Epithelial cell of esophagus (primary cell): ENCODE results near the gene SGPL1.

Experiments
- DNase-seq: peaks from one replicate; pipeline ENCODE4 v3.0.0; 2010; ENCODE audit warnings: low read depth
- H3K4me3 ChIP-seq: 2 replicates; pipeline ENCODE4 v1.5.1; 2011; ENCODE audit warnings: mild to moderate bottlenecking, low read length, control low read depth
- CTCF ChIP-seq: IDR thresholded peaks from 2 replicates; pipeline ENCODE4 v1.5.1; 2011; ENCODE audit warnings: low read depth, mild to moderate bottlenecking, low read length, control low read depth, inconsistent platforms; ENCODE audit not compliant: insufficient read depth; ENCODE audit errors: missing control alignments

SGPL1 gene

DNA sequence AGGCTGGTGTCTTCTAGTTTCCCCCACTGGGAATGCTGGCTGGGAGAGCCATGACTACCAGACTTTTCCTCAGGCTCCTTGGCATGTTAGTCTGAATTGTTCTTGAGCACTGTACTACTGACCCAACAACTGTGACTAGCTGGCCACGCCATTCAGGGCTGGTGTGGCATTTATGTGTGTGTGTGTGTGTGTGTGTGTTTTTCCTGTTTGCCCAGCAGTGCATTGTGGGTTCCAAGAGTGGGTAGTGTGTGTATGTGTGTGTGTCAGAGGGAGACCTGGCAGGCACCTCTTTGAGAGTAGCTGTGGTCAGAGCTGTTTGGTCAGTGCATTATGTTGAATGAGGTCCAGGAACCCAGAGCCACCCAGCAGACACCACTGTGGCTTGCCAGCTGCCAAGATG lies 63.5 kb downstream of the SGPL1 start:
- H3K4me3 ChIP-seq = no peak overlapping the region
- DNase-seq = no peak
- TF ChIP-seq CTCF = no peak

GRCh38 chr10:70880077-70880534 lies 64.4 kb downstream of the SGPL1 start:
- TF ChIP-seq CTCF = peak; percentile 93
- no peak overlapping the region for H3K4me3 ChIP-seq
- peak; percentile 86 for DNase-seq

DNA sequence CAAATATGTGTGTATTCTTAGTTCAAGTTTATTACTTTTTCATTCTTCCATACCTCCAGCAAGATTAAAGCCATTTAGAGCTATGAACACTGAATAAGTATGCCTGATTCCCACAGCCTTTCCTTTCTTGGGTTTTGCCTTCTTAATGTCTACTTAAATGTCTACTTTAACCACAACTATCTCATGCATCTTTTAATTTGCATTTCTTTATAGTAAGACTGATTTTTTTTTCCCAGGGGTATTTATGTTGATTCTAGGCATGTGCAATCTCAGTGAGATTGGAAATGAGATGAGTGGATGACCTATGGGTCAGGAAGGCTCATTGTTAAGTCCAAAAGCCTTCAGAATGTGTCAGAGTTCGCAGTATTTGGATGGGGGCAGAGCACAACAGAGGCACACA lies 69.0 kb downstream of the SGPL1 start:
- no peak overlapping the region for H3K4me3 ChIP-seq
- TF ChIP-seq CTCF = no peak
- no peak for DNase-seq

- TF ChIP-seq CTCF = no peak
These were observed 69.7 kb downstream of the SGPL1 start for GRCh38 chr10:70885481-70885880.

GRCh38 chr10:70885931-70886903 lies 70.5 kb downstream of the SGPL1 start:
- DNase-seq = no peak
- no peak overlapping the region for H3K4me3 ChIP-seq
- TF ChIP-seq CTCF = no peak

More at GRCh38 chr10:70885481-70885880, 69.7 kb downstream of the SGPL1 start:
- no peak for DNase-seq
- H3K4me3 ChIP-seq = no peak overlapping the region

DNA sequence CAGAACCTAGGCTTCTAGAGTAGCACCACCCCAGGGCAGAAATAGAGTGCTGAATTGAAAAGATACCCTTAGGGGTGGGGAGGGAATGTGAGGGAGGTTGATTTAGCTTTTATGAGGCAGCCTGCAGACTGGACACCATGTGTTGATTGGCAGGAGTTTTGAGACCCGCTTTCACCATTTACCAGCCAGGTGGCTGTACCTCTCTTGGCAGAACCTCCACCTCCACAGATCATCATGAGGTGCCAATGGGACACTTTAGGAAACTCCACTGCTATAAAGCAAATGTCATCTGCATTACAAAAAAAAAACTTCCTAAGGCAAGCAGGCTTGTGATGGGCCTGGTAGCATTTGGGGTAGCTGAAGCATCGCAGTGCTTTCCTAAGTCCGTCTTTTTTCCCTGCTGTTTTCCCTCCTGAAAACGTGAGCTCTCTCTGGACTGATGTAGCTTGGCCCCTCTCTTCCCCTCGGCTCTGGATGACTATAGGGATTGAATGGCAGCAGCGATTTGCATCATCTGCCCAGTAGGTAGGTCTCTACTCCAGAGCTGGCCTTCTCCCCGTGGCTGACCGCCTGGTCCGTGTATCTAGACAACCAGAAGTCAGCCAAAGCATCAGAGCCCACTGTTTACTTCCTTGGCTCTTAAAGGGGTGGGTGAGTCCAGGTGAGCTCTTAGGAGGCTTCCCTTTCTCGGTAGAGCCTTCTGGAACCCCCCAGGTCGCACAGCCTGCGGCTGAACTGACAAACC lies 71.3 kb downstream of the SGPL1 start:
- H3K4me3 ChIP-seq = peak overlapping the region; percentile 76
- TF ChIP-seq CTCF = no peak
- DNase-seq = no peak
